GM20000 (cell line): ENCODE data around the gene GNAS-AS1.

Source experiments
- DNase-seq: peaks from one replicate; pipeline ENCODE4 v3.0.0; 2012; ENCODE audit warnings: low spot score
- TF ChIP-seq, protein P1 (sequence below): IDR thresholded peaks from 2 replicates; pipeline ENCODE4 v1.5.1; 2012; ENCODE audit warnings: mild to moderate bottlenecking, control low read depth; ENCODE audit errors: extremely low read depth, missing control alignments

GNAS-AS1 gene

DNA sequence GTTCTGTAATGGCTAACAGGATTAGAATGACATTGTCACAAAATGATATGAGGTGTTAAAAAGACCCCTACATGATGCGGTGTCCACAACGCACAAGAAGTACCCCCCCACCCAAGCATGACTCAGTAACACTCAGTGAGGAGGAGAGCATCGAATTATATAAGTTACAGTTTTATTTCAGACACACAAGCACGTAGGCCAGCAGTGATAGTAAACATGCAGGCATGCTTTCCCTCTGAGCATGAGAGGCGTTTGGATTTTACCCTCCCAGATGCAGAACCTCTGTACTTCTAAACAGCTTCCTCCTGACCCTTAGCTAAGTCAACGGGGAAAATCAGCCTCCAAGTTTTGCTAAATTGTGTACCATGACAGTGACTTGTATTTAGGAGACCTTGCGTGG, 25.7 kb upstream of the GNAS-AS1 start:
- DNase-seq, result no peak
- TF ChIP-seq, protein P1, sequence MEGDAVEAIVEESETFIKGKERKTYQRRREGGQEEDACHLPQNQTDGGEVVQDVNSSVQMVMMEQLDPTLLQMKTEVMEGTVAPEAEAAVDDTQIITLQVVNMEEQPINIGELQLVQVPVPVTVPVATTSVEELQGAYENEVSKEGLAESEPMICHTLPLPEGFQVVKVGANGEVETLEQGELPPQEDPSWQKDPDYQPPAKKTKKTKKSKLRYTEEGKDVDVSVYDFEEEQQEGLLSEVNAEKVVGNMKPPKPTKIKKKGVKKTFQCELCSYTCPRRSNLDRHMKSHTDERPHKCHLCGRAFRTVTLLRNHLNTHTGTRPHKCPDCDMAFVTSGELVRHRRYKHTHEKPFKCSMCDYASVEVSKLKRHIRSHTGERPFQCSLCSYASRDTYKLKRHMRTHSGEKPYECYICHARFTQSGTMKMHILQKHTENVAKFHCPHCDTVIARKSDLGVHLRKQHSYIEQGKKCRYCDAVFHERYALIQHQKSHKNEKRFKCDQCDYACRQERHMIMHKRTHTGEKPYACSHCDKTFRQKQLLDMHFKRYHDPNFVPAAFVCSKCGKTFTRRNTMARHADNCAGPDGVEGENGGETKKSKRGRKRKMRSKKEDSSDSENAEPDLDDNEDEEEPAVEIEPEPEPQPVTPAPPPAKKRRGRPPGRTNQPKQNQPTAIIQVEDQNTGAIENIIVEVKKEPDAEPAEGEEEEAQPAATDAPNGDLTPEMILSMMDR, result no peak

DNA sequence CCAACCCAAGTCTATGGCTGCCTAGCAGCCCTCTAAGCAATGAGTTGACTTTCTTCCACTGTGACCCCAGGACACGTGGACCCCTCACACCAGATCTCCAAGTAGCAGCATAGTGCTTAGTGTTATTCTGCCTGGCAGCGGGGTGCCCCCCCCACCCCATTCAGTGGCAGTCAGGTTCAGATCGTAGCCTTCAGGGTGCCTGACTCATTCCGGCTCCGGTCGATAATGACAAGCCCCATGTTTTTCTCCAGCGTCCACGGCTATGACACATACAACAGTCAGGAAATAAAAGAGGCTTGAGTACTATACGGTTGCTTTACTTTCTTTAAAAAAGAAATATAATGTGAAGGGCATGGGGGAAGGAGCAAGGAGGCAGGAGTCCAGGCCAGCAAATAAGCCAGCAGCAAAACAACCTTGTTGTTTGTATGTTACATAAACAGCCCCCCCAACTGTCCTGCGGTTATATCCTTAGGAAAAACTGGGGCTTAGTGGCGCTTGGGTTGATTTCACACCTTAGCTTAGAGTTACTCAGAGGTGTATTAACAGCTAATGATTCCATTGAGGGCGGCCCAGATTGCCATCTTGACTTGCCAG, 24.9 kb upstream of the GNAS-AS1 start:
- TF ChIP-seq, protein P1, result no peak
- no peak for DNase-seq

DNA sequence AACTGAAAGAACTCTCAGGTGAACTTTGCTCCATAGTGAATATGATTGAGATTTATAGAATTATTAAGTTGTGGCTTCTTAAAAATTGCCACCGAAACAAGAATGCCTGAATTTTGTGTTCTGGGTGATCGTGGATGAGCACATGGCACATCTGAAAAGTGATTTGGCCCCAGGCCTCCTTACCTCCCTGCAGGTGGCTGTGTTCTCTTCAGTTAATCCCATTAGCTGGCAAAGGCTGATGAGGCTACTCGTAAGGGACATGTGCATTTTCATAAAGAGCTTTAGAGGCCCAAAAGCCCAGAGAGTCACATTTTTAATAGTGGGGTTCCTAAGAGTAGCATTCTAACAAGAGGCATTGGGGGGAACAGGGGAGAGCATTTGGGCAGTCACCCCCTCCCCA, 24.4 kb upstream of the GNAS-AS1 start:
- TF ChIP-seq, protein P1, result no peak
- DNase-seq, result no peak

DNA sequence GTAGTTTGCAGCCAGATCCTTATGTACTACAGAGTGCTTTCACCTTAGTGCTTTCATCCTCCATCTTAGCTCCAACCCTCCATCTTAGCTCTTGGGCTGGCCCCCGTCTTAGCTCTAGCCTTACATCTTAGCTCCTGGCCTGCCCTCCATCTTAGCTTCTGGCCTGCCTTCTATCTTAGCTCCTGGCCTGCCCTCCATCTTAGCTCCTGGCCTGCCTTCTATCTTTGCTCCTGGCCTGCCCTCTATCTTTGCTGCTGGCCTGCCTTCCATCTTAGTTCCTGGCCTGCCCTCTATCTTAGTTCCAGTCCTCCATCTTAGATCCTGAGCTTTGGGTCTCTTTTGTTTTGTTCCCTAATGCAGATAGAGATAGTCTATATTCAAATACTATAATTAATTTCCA, 23.8 kb upstream of the GNAS-AS1 start:
- no peak for DNase-seq
- TF ChIP-seq, protein P1, result no peak

DNA sequence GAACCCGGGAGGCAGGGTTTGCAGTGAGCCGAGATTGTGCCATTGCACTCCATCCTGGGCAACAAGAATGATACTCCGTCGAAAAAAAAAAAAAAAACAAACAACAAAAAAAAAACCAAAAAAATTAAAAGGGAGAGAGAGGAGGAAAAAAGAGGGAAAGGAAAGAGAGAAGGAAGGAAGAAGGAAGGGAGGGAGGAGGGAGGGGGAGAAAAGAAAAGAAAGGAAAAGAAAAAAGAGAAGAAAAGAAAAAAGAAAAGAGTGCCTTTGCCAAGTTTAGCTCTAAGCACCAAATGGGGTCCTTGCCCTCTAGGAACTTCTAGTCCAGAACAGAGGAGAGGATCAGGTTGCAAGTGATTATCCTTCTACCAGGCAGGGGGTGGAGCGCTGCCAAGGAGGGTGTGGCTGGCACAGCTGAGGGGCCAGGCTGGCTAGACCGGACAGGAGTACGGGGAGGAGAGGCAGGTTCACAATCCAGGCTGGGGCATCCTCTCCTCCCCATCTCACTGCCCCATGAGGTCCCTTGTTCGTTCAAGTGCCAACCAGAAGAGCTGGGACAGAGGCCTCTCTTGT, 20.9 kb upstream of the GNAS-AS1 start:
- TF ChIP-seq, protein P1, result no peak
- no peak for DNase-seq

DNA sequence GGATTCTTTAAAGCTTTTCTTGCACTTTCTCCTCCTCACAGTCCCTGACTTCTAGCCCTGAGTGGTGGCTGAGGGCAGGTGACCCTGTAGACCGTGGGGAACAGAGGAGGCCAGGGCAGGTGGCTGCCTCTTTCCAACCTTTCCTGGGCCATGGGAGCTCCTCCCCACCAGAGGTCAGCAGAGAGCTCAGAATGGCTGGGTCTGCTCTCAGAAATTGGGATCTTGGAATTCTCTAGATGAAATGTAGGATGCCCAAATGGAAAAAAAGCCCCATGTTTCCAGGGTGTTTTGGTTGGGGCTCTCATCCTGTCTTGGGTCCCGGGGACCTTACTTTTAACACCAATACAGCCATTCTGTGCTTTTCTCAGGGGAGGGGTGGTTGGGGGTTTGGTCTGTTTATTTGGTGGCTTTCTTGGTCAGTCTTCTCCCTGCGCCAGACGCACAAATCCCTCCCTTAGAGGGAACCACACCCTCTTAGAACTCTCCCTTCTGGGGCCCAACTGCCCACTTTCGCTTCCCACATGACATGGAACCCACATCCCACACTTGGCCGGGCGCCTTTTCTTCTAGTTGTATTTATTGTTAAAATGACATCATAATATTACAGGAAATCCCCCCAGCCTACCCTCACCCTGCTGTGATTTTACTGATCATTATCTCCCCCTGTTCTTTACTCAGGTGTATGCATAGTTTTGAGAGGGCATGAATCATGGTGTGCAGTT, 19.8 kb upstream of the GNAS-AS1 start:
- TF ChIP-seq, protein P1, result peak; percentile 42
- peak; percentile 73 for DNase-seq

DNA sequence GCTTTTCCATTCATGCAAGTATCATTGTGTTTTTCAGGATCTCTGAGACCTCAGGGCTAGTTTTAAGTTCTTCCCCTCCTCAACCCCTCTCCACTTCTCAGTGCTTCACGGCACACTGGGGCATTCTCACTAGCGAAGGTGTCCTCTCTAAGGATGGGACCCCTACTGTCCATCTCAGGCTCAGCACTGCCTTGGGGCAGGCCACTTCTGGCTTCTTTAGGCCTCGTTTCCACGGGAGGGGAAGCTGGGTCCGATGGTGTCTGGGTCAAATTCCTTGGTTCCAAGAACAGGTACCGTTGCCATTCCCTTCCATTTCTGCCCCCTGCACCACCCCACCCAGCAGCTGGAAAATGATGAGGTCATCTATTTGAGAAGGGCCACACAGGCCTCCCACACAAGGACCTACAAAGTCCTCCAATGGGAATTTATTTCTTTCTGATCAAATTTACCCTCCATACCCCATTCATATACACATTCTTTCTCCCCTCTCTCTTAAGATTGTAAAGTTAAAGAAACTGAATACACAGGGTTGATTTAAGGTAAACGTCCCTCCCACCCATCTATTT, 19.0 kb upstream of the GNAS-AS1 start:
- TF ChIP-seq, protein P1, result no peak

More for the DNA sequence above, 19.0 kb upstream of the GNAS-AS1 start:
- DNase-seq, result no peak
